ENCODE results near the gene KLHL36. TPM values are rescaled to one million over a fixed set of nuclear protein-coding genes. Genes with fewer than 3 reads are reported as not detected.

KLHL36 gene
- total and polyA plus RNA-seq, 8 donors: 18.1 to 41.5 (median 26.5) TPM

GRCh38 chr16:84633622-84634021 lies 14.7 kb upstream of the KLHL36 start:
- 10 to 12% methylated on average over 9 of the region's 9 CpGs for WGBS, 2 donors
- no peak overlapping the region for H3K4me3 ChIP-seq
- FAIRE-seq: no peak
- intact Hi-C loops (cut with DNase I): no loop called here
- peaks cover 0 to 5% (median 0%) of the 10 kb centered on the region in 3 donors for H3K4me1 ChIP-seq
- peak in 4 of 6 donors; percentile 39 to 73 (median 52) for DNase-seq
- no peaks in the 10 kb centered on the region for H3K9me3 ChIP-seq
- H3K27me3 ChIP-seq: no peaks in the 10 kb centered on the region
- ATAC-seq: peak; percentile 53 to 77 (median 56)
- no peaks in the 10 kb centered on the region for H3K36me3 ChIP-seq
- TF ChIP-seq CTCF (IDR thresholded peaks at IDR 0.05): no peak
- no peak overlapping the region for H3K27ac ChIP-seq

GRCh38 chr16:84635702-84636101 lies 12.6 kb upstream of the KLHL36 start:
- no peak for FAIRE-seq
- no peak overlapping the region for H3K4me3 ChIP-seq
- no peak for TF ChIP-seq CTCF (IDR thresholded peaks at IDR 0.05)
- H3K27me3 ChIP-seq: no peaks in the 10 kb centered on the region
- no peak for DNase-seq
- H3K9me3 ChIP-seq: no peaks in the 10 kb centered on the region
- H3K4me1 ChIP-seq: peaks cover 0 to 5% (median 0%) of the 10 kb centered on the region in 3 donors
- H3K36me3 ChIP-seq: no peaks in the 10 kb centered on the region
- intact Hi-C loops (cut with DNase I): no loop called here
- H3K27ac ChIP-seq: no peak overlapping the region
- ATAC-seq: peak in 1 of 4 donors; percentile 37
- WGBS, 2 donors: 41 to 43% methylated on average over 8 of the region's 8 CpGs

- 81 to 94% methylated on average over 4 of the region's 4 CpGs for WGBS, 2 donors
- FAIRE-seq: no peak
These were observed 10.6 kb upstream of the KLHL36 start for GRCh38 chr16:84637709-84638108.

GRCh38 chr16:84638231-84638806 lies 10.0 kb upstream of the KLHL36 start:
- FAIRE-seq (no peak), ATAC-seq (no peak), DNase-seq (no peak)
- Histone ChIP-seq H3K27ac (no peak overlapping the region), H3K4me1 (peaks cover 0 to 7% (median 0%) of the 10 kb centered on the region in 3 donors), H3K9me3 (no peaks in the 10 kb centered on the region), H3K4me3 (no peak overlapping the region), H3K27me3 (no peaks in the 10 kb centered on the region), H3K36me3 (no peaks in the 10 kb centered on the region)
- intact Hi-C loops (cut with DNase I): no loop called here
- no peak for TF ChIP-seq CTCF (IDR thresholded peaks at IDR 0.05)
- 94 to 95% methylated on average over 8 of the region's 8 CpGs for WGBS, 2 donors

More at GRCh38 chr16:84637709-84638108, 10.6 kb upstream of the KLHL36 start:
- H3K9me3 ChIP-seq: no peaks in the 10 kb centered on the region
- ATAC-seq (no peak), DNase-seq (no peak)
- intact Hi-C loops (cut with DNase I): no loop called here
- no peak overlapping the region for H3K4me3 ChIP-seq
- TF ChIP-seq CTCF (IDR thresholded peaks at IDR 0.05): no peak
- no peaks in the 10 kb centered on the region for H3K27me3 ChIP-seq
- H3K4me1 ChIP-seq: peaks cover 0 to 5% (median 0%) of the 10 kb centered on the region in 3 donors
- H3K27ac ChIP-seq: no peak overlapping the region
- H3K36me3 ChIP-seq: no peaks in the 10 kb centered on the region

GRCh38 chr16:84640145-84640544 lies 8.2 kb upstream of the KLHL36 start:
- 89 to 97% methylated on average over 5 of the region's 5 CpGs for WGBS, 2 donors
- Histone ChIP-seq H3K27me3 (no peaks in the 10 kb centered on the region), H3K4me1 (peaks cover 0 to 6% (median 0%) of the 10 kb centered on the region in 3 donors), H3K27ac (no peak overlapping the region), H3K4me3 (no peak overlapping the region), H3K36me3 (no peaks in the 10 kb centered on the region), H3K9me3 (no peaks in the 10 kb centered on the region)
- FAIRE-seq (no peak), ATAC-seq (no peak), DNase-seq (no peak)
- TF ChIP-seq CTCF (IDR thresholded peaks at IDR 0.05): no peak
- intact Hi-C loops (cut with DNase I): no loop called here
